Gastroesophageal sphincter (tissue), 4 donors: ENCODE measurements around the gene EIF3F. TPM values are rescaled to one million over a fixed set of nuclear protein-coding genes. Genes with fewer than 3 reads are reported as not detected.

ENCODE experiments used
- ATAC-seq: fragments of 150-250 bp; one replicate; pipeline ENCODE4 v1.9.1; 2016; ENCODE audit warnings: mild to moderate bottlenecking, moderate library complexity
- H3K27ac ChIP-seq, 4 donors: fragments of 200-600 bp; sonication (generic) in 3 of 4; 1 replicate in 3 of 4; 2 replicates in 1 of 4; pipeline ENCODE4 v1.5.1; 2016 to 2019
- H3K27me3 ChIP-seq: fragments of 200-600 bp; sonication (generic); one replicate; pipeline ENCODE4 v1.5.1; 2019
- H3K36me3 ChIP-seq, 2 donors: fragments of 200-600 bp; sonication (generic); one replicate each; pipeline ENCODE4 v1.5.1; 2019; ENCODE audit warnings: control low read depth in 1 of 2
- H3K4me1 ChIP-seq, 3 donors: fragments of 200-600 bp; sonication (generic); 1 replicate in 2 of 3; 2 replicates in 1 of 3; pipeline ENCODE4 v1.5.1; 2016 to 2019; ENCODE audit warnings: control low read depth in 2 of 3
- H3K4me3 ChIP-seq, 2 donors: fragments of 200-600 bp; sonication (generic); one replicate each; pipeline ENCODE4 v1.5.1; 2019; ENCODE audit warnings: mild to moderate bottlenecking in 1 of 2, moderate library complexity in 1 of 2
- H3K9me3 ChIP-seq, 3 donors: fragments of 200-600 bp; sonication (generic); one replicate each; pipeline ENCODE4 v1.5.1; 2017 to 2019; ENCODE audit warnings: control low read depth in 2 of 3
- CTCF ChIP-seq, 4 experiments: fragments of 200-600 bp in 2 of 4; fragments of 450-650 bp in 2 of 4; sonication (generic) in 1 of 4; IDR thresholded peaks; one replicate each; pipeline ENCODE4 v1.5.1; 2017 to 2019; ENCODE audit warnings: antibody characterized with exemption in 4 of 4, mild to moderate bottlenecking in 2 of 4, moderate library complexity in 2 of 4
- EP300 ChIP-seq: sonication (generic); formaldehyde crosslinking; IDR thresholded peaks from one replicate; pipeline ENCODE4 v1.6.1; 2017; ENCODE audit warnings: antibody characterized with exemption, mild to moderate bottlenecking
- POLR2A ChIP-seq, 2 donors: fragments of 450-650 bp; IDR thresholded peaks; one replicate each; pipeline ENCODE4 v1.6.1; 2017; ENCODE audit warnings: antibody characterized with exemption in 2 of 2, mild to moderate bottlenecking in 2 of 2, moderate library complexity in 1 of 2
- POLR2AphosphoS5 ChIP-seq: sonication (generic); formaldehyde crosslinking; IDR thresholded peaks from one replicate; pipeline ENCODE4 v1.6.1; 2017; ENCODE audit warnings: antibody characterized with exemption
- WGBS, 2 donors: methylation state at CpG; one replicate each; pipeline ENCODE4 v1.1.5; 2018; ENCODE audit warnings: low coverage in 1 of 2; 5-methylcytosine and 5-hydroxymethylcytosine counted together
- total RNA-seq, 4 donors: library from RNA; depleted of rRNA; stranded (reverse); fragments of >200 nt; gene quantifications; one replicate each; pipeline ENCODE4 v1.1.0, GENCODE V29; 2016

The EIF3F gene
- total RNA-seq, 4 donors from 2014 or later, result 204 to 356 (median 235) TPM

GRCh38 chr11:8022876-8023275 lies 35.7 kb downstream of the EIF3F start:
- TF ChIP-seq EP300, result no peak
- H3K27me3 ChIP-seq, result peaks cover 14% of the 10 kb centered on the region
- no peaks in the 10 kb centered on the region for H3K9me3 ChIP-seq
- H3K4me1 ChIP-seq, result peaks cover 0 to 27% (median 4%) of the 10 kb centered on the region in 3 donors
- no peak overlapping the region for H3K4me3 ChIP-seq
- no peaks in the 10 kb centered on the region for H3K36me3 ChIP-seq
- WGBS, 2 donors, result 79% methylated on average over 2 of the region's 2 CpGs; no CpG with 5 or more reads in 1 of the 2 donors
- no peak for ATAC-seq
- no peak overlapping the region for H3K27ac ChIP-seq

GRCh38 chr11:8023831-8024555 lies 36.9 kb downstream of the EIF3F start:
- ATAC-seq, result no peak
- Histone ChIP-seq H3K9me3 (no peaks in the 10 kb centered on the region), H3K27me3 (peaks cover 9% of the 10 kb centered on the region), H3K27ac (no peak overlapping the region), H3K4me3 (no peak overlapping the region), H3K36me3 (no peaks in the 10 kb centered on the region), H3K4me1 (peaks cover 0 to 16% (median 0%) of the 10 kb centered on the region in 3 donors)
- no peak for TF ChIP-seq EP300
- 88 to 93% methylated on average over 9 to 12 of the region's 12 CpGs for WGBS, 2 donors

- ATAC-seq, result no peak
- Histone ChIP-seq H3K4me1 (peaks cover 0 to 4% (median 0%) of the 10 kb centered on the region in 3 donors), H3K9me3 (no peaks in the 10 kb centered on the region), H3K36me3 (no peaks in the 10 kb centered on the region), H3K4me3 (no peak overlapping the region), H3K27ac (no peak overlapping the region), H3K27me3 (no peaks in the 10 kb centered on the region)
- 66 to 79% methylated on average over 3 of the region's 3 CpGs for WGBS, 2 donors
- TF ChIP-seq POLR2A (IDR thresholded peaks at IDR 0.05) (no peak), EP300 (no peak), POLR2AphosphoS5 (no peak)
Observed at GRCh38 chr11:8025123-8025522, 38.0 kb downstream of the EIF3F start.

- no peak overlapping the region for H3K4me3 ChIP-seq
- H3K36me3 ChIP-seq, result no peaks in the 10 kb centered on the region
- no peaks in the 10 kb centered on the region for H3K4me1 ChIP-seq
- H3K27me3 ChIP-seq, result no peaks in the 10 kb centered on the region
- H3K9me3 ChIP-seq, result no peaks in the 10 kb centered on the region
- no peak overlapping the region for H3K27ac ChIP-seq
- ATAC-seq, result no peak
- TF ChIP-seq POLR2AphosphoS5 (no peak), CTCF (IDR thresholded peaks at IDR 0.05) (no peak), EP300 (no peak), POLR2A (IDR thresholded peaks at IDR 0.05) (no peak)
- WGBS, 2 donors, result 54 to 56% methylated on average over 2 of the region's 2 CpGs
Observed at GRCh38 chr11:8025816-8026215, 38.7 kb downstream of the EIF3F start.

GRCh38 chr11:8026982-8027381 lies 39.8 kb downstream of the EIF3F start:
- Histone ChIP-seq H3K27me3 (no peaks in the 10 kb centered on the region), H3K27ac (no peak overlapping the region), H3K4me3 (no peak overlapping the region), H3K4me1 (no peaks in the 10 kb centered on the region), H3K36me3 (no peaks in the 10 kb centered on the region), H3K9me3 (no peaks in the 10 kb centered on the region)
- no peak for ATAC-seq
- TF ChIP-seq POLR2AphosphoS5 (no peak), CTCF (IDR thresholded peaks at IDR 0.05) (no peak), POLR2A (IDR thresholded peaks at IDR 0.05) (no peak), EP300 (no peak)
- 90 to 93% methylated on average over 3 of the region's 3 CpGs for WGBS, 2 donors

- WGBS, 2 donors, result 85 to 86% methylated on average over 2 to 4 of the region's 4 CpGs
- ATAC-seq, result no peak
- Histone ChIP-seq H3K9me3 (no peaks in the 10 kb centered on the region), H3K27me3 (no peaks in the 10 kb centered on the region), H3K36me3 (no peaks in the 10 kb centered on the region), H3K4me3 (no peak overlapping the region), H3K27ac (no peak overlapping the region), H3K4me1 (peaks cover 0 to 12% (median 3%) of the 10 kb centered on the region in 3 donors)
- TF ChIP-seq POLR2AphosphoS5, result no peak
- no peak for TF ChIP-seq POLR2A (IDR thresholded peaks at IDR 0.05)
- no peak for TF ChIP-seq CTCF (IDR thresholded peaks at IDR 0.05)
- no peak for TF ChIP-seq EP300
Observed at GRCh38 chr11:8028766-8029165, 41.6 kb downstream of the EIF3F start.
